Superior temporal gyrus (tissue), 1 donor: Measurements from ENCODE around the gene SCLT1.

Experiments
- DNase-seq: peaks from one replicate; pipeline ENCODE4 v3.0.0-alpha.2; 2016; ENCODE audit errors: extremely low spot score

The SCLT1 gene

DNA sequence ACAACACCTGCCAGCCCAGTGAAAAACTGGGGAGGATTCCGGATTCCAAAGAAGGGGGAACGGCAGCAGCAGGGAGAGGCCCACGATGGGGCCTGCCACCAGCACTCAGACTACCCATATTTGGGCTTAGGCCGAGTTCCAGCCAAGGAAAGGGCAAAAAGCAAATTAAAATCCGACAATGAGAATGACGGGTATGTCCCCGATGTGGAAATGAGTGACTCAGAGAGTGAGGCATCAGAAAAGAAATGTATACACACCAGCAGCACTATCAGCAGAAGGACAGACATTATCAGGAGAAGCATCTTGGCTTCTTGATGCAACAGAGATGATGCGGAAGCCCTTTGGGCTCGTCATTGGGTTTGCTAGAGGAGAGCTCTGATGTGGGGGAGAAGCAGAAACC lies 221.4 kb downstream of the SCLT1 start:
- DNase-seq: no peak

DNA sequence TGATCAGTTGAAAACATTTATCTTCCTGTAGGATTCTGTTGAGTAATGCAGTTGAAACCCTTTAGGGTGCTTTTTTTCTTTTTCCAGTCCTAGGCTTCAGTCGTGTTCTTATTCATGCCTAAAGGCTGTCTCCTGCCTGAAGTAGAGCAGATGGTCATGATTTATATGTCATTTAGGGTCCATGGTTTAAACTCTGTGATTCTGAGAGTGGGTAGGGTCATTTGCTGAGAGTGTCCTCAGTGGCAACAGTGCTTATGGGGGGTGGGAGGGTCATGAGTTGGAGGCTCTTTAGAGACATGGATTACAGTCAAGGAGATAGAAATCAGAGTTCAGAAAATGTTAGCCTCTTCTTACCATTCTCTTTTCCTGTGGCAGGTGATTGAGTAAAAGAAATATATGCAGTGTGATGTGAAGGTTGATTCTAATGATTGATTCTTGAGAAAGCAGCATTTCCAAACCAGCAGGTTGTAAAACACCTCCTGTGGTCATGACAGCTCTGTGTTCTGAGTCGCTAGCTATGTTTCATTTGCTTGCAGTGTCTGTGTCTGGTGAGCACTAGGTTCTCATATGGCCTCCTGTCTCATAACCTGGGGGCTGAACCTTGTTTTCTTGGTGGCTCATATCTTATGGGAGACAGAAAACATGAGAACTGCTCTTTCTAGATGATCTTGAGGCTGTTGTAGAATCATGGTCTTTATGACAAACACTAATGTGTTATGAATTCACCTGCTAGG lies 223.4 kb downstream of the SCLT1 start:
- no peak for DNase-seq

DNA sequence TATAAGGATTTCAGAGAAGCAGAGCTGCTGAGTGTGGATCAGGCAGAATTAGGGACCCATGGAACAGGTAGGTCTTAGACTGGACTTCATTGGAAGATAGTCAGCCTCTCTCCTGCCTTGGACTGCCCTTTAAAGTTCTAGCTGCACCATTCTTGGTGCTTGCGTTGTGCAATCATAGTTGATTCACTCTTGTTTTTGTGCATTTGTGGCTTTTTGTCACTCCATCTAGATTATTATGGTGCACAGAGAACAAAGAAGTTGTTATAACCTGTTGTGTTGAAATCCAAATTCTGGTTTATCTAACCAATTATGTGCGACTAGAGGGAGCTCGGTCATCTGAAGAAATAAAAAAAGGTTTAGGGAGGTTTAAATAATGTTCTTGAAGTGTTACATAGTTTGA lies 224.6 kb downstream of the SCLT1 start:
- DNase-seq: no peak

DNA sequence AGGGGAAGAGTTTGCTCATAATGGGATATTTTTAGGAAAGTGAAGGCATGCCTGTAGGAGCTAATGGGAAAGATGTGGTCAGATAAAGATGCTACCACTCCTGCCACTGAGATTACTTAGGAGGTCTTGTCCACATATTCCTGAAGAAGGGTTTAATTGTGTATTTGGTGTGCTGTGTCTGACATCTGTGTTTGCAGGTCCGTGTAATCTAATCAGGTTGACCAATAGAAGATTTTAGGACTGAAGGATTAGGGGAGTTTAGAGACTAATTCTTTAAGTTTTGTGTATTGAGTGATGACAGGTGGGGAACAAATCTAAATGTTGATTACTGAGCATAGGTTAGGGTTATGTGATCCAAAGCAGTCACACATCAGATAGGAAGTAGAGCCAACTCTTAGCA lies 226.6 kb downstream of the SCLT1 start:
- no peak for DNase-seq

DNA sequence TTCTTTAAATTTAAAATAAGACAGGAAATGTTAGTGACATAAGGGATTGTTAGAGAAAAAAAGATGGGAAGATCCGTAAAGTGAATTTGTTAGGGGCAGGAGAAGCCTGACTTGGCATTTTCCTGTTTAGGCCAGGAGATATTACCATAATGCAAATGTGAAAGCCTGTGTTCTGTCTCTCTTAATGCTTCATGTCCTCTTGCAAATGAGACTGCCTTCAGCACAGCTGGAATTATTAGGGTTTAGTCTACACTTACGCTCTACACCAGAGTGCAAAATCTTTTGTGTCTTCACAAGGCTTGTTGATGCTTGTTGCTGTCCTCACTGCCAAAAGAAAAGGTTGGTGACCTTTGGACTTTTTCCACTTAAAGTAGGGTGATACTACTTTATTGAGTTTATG lies 227.1 kb downstream of the SCLT1 start:
- no peak for DNase-seq

DNA sequence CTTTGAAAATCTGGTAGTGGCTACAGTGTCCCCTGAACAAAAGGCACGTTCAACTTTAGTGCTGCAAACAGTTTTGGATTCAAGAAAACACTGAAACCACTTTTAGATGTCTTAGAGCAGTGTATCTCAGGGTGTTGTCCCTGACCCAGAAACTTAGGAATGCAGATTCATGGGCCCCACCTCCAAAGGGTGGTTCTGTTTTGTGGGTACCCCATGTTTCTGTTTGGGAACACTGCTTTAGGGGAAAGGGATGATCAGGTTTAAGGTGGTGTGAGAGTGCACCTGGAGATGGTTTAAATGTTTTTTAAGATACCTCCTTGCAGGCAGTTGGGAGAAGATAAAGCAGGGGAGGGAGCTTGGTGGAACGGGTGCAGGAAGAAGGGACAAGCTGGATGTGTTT lies 228.2 kb downstream of the SCLT1 start:
- no peak for DNase-seq

DNA sequence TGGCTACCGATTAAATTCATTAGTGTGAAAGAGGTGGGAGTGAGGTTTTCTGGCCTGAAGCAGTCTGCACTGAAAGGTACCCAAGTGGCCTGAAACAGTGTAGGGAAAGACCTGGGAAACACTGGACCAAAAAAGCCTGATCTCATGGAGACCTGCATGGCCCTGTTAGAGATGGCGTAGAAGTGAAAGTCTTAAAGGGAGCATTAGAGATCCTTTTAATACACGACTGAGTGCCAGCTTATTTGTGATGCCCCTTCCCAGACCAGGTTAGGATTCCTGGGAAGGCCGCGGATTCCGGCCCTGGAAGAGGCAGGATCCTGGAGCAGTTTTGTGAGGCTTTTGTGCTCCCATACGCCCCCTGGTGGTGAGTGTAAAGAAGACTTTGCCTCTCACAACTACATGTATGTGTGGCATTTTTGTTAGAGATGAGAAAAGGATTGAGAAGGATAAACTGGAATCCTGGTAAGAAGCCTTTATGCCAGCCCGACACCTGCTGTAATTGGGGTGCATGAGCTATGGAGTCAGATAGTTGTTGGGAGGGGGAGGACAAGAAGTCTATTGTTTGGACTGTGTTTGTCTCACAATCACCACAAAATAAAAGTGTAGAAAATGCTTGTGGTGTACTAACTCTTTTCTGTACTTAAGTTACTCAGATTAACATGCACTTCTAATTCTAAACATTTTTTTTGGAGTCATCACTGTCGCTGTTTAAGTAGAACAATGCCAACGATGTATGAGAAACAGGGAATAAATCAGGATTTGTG lies 229.8 kb downstream of the SCLT1 start:
- peak; percentile 94 for DNase-seq

DNA sequence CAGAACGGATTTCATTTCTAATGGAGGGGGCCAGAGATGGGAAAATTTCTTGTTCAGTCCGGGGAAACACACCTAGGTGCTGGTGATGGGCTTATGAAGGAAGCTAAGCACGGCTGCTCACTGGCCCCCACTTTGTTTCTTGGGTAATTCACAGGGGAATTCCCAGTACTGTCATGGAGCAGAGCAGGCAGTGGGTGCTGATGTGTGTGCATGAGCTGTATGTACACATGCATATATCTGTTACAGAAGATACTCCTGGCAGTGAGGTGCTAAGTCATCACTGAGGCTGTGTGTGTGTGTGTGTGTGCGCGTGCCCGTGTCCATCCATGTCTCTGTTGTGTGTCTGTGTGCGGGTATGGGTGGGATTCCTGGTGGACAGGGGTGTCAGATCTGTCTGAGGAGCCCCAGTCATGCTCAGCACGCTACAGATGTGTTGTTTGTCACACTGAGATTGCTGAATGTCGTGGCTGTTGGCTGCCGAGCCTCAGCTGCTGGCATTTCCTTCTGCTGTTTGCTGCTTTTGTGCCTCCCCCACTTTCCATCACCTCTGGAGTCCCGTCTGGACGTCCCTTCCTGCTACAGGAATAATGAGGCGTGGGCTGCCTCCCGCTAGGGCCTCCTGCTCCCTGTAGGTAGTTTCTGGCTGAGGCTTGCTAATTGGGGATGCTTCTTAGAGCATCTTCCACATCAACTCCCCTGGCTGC lies 230.6 kb downstream of the SCLT1 start:
- DNase-seq: no peak

DNA sequence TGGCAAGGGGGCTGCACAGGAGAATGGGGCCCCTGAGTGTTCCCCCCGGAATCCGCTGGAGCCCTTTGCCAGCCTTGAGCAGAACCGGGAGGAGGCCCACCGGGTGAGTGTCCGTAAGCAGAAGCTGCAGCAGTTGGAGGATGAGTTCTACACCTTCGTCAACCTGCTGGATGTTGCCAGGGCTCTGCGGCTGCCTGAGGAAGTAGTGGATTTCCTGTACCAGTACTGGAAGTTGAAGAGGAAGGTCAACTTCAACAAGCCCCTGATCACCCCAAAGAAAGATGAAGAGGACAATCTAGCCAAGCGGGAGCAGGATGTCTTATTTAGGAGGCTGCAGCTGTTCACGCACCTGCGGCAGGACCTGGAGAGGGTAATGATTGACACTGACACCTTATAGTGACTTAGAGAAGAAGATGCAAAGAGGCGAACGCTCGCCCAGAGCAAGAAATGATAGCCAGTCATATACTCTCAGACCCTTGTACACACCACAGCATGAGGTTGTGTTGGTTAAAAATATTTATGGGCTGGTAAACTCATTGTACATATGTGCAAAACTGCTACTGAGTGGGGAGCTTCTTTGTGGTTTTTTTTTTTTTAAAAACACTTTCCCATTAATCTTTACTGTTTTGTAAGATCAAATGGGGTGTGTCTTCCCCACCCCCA lies 231.4 kb downstream of the SCLT1 start:
- no peak for DNase-seq

DNA sequence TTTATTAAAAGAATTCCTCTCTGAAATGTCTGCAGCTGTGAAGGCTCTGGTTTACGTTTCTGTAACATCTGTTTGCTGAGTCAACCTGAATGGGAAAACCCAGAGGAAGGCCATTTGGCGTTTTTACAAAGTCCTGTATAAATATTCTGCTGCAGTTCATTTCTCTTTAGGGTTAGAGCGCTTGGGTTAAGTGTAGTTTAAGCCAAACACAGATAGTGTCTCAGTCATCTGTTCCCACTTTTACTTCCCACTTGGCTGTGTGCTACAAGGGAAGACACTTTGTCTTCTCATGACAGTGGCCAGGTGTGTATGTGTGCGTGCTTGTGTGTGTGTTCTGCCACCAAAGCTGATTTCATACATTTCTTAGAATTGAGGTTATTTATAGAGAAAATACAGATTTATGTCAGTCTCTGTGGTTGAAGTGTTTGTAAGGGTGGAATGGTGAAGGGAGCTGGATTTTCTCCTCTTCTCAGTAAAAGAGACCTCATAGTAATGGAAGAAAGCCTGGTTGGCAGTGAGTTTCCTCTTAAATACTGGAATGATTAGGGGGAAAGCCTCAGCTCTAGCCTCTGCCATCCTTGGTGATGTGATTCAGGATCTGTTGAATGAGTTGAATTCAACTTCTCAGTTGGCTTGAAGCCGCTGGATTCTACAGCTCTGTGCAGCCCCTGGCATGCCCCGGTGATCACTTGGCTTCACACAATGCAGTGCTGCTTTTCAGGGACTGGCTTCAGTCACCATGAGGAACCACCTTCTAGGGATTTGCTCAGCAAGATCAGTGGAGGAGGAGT lies 233.3 kb downstream of the SCLT1 start:
- DNase-seq: no peak

DNA sequence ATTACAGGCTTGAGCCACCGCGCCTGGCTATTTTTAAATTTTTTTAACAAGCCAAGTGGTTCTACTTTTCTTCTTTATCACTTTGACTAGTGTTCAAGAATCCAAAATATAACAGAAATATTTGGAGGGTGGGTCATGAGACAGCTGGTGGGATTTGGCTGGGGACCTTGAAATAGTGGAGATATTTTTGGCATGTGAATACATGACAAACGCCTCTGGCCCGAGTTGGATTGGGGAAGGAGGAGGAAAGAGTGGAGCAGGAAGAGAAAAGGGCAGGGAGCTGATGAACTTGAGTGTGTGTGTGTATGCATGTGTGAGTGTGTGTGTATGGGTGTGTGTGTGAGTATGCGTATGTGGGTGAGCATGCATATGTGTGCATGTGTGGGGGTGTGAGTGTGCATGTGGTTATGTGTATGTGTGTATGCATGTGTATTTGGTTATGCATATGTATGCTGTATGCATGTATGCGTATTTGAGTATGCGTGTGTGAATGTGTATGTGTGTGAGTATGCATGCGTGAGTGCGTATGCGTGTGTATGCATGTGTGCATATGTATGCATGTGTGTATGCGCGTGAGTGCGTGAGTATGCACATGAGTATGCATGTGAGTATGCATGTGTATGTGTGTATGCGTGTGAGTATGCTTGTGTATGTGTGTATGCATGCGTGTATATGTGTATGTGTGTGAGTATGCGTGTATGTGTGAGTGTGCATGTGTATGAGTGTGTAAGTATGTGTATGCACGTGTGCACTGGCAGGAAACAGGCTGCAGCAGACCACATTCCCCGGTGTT lies 234.3 kb downstream of the SCLT1 start:
- DNase-seq: no peak

DNA sequence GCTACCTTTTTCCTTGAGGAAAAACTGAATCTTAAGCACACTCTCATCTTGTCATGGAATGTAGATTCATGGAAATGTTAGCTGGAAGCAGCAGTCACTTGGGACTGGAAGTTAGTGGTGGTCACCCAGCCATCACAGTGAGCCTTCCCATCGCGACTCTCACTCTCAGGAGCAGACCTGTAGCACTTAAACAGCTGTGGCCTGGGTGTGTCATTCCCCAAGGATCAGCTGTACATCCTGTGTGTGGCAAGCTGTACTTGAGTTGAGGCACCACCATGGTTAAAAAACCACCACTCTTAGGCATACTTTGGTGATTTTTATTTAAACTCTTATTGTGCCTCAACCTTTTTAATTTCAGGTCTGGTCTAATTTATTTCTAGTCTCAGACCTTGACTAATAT lies 237.1 kb downstream of the SCLT1 start:
- DNase-seq: no peak

DNA sequence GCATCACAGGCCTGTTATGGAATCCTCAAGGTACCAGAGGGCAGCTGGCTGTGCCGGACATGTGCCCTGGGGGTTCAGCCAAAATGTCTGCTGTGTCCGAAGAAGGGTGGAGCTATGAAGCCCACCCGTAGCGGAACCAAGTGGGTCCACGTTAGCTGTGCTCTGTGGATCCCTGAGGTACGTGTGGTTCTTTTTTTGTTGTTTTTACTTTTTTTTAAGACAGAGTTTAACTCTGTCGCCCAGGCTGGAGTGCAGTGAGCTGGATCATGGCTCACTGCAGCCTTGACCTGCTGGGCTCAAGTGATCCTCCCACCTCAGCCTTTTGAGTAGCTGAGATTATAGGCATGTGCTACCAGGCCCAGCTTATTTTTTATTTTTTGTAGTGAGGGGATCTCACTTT lies 237.7 kb downstream of the SCLT1 start:
- no peak for DNase-seq

DNA sequence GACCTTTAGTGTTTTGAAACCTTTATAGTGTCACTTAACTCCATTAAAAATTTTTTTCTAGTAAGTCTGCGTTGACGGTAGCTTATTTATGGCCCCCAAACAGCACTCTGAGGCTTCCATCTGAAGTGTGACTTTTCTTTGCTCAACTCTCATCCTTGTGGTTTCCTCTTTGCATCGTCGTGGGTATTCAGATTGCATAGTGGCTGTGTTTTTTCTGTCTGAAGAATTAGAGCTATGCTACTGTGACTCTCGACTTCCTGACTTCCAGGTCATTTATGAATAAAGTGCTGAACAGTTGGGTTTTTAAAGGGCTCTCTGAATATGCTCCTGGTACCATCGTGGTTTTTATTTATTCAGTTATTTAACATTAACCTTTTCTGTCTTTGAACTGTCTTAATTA lies 238.9 kb downstream of the SCLT1 start:
- DNase-seq: no peak

DNA sequence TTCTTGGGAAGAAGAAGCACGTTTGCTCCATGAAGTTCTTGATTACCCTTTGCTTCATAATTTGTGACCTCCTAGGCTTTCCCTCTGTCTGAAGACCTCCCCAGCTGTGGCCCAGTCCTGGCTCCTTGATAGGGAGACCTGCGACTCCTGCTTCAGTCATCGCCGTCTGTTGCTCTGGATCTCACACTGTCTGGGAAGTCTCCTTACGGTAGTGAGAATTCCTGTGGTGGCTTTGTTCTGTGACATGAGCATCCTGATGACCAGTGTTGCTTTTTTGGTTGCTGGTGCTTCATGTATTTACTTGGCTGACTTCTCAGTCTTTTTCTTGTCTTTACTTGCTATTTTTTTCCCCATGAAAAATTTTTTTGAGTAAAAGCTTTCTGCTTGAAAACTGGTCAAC lies 239.6 kb downstream of the SCLT1 start:
- no peak for DNase-seq

DNA sequence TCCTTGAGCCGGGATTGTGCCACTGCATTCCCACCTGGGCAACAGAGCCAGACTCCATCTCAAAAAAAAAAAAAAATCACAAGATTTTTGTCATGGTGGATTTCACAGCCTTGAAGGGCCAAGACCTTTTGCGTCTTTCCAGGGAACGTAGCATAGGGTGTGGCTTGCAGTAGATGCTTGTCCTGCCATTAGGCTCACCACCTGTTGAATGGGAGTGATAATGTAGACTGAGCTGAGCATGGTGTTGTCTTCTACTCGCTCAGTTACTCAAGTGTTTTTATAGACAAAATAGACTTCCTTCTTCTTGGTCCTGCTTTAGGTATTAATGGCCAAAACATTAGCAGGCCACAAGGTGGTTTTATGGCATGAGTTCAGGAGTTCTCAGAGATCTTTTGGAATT lies 243.1 kb downstream of the SCLT1 start:
- DNase-seq: no peak

DNA sequence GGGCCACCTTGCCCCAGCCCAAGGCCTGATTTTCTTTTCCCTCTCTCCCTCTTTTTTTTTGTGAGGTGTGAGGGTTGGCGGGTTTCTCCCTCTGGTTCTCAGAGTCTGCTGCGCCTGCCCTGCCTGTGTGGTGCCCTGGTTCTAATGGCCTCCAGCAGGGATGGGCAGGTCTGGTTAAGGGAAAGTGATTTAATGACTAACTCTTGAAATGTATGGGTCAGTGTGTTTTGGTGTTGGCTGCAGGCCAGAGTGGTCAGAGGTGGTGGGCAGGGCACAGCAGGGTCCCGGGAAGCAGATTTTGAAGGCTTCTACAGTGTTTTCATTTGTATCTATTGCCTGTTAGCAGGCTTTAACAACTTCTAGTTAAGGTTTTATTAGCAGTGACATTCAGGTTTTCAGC lies 244.9 kb downstream of the SCLT1 start:
- no peak for DNase-seq

DNA sequence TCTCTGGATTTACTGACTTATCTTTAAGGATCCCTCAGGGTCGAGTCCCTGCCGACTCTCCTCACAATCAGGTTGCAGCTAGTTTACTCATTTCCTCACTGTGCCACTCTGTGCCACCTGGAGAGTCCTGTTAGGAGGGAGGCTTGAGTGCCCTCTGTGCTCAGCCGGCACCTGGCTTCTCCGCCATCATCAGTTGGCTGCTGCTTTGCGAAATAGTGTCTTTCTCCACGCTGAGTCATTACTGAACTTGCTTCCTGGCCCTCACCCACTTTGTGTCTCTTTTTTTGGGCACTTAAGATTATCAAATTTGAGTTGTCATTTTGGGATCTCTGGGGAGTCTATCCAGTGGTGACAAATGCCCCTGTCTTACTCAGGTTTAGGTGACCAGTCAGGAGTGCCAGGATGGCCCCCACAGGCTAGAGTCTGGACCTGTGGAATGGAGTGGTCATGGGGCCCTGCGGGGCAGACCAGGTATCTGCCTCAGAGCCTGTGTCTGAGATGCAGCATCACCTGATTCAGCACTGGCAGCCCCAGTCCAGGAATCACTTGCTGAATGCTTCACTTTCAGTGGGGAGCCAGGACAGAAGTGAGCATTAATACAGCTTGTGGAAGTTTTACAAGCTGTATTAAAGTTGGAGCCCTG lies 246.1 kb downstream of the SCLT1 start:
- no peak for DNase-seq

DNA sequence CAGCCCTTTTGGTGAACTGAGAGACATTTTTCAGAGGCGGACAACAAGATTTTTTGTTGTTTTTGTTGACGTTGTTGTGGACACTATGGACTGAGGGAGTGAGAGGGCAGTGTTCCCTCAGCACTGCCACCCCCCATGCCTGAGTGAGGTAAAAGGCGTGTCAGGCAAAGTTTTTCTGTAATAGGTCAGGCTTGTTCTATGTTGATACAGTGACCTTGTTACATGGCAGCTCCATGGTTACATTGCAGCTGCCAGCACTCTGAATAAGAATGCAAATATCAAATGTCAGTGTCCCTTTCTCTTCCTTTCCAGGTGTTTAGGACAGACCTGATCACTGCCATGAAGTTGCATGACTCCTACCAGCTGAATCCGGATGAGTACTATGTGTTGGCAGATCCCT lies 247.3 kb downstream of the SCLT1 start:
- DNase-seq: no peak

DNA sequence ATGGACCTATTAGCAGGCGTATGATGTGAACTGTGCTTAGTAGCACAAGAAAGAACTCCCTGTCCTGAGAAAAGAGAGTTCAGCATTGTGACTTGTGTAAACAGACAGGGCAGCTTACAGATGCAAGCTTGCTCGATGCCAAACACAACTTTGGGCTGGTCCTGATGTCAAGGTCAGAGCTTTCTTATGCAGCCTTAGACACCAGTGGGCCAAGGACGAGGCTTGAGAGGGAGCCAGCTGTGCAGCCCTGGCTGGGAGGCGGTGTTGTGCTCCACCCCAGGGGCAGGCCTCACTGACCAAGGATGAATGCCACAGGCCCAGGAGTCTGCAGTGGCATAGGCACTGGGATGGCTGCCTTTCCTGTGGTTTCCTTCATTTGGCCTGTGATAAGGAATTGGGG lies 248.4 kb downstream of the SCLT1 start:
- DNase-seq: no peak
